ENCODE data around the gene ZNF750.

The ZNF750 gene

GRCh38 chr17:82805823-82806222, 34.0 kb downstream of the ZNF750 start:
- no peak overlapping the region for H3K4me3 ChIP-seq (replicated peaks; ENCODE audit: insufficient read depth, low read length)
- no peak for DNase-seq (ENCODE audit: low read depth in 1 of 2, low spot score in 1 of 2)
- H3K27me3 ChIP-seq (ENCODE audit: insufficient read depth, poor library complexity, severe bottlenecking) = no peaks in the 10 kb centered on the region
- TF ChIP-seq SPI1 (IDR thresholded peaks at IDR 0.05; ENCODE audit: borderline replicate concordance, low read depth) (no peak), POLR2AphosphoS5 (IDR thresholded peaks at IDR 0.05; ENCODE audit: low read depth) (no peak), REST (IDR thresholded peaks at IDR 0.05; ENCODE audit: insufficient replicate concordance, low read depth) (no peak), CTCF (IDR thresholded peaks at IDR 0.05; ENCODE audit: insufficient read depth, low read length) (no peak), GABPA (IDR thresholded peaks at IDR 0.05; ENCODE audit: low read depth) (no peak)
- no peak overlapping the region for H3K27ac ChIP-seq (replicated peaks)

GRCh38 chr17:82805254-82805653, 34.6 kb downstream of the ZNF750 start:
- no peak overlapping the region for H3K27ac ChIP-seq (replicated peaks)
- no peak for DNase-seq (ENCODE audit: low read depth in 1 of 2, low spot score in 1 of 2)
- no peak overlapping the region for H3K4me3 ChIP-seq (replicated peaks; ENCODE audit: insufficient read depth, low read length)
- H3K27me3 ChIP-seq (ENCODE audit: insufficient read depth, poor library complexity, severe bottlenecking) = no peaks in the 10 kb centered on the region
- no peak for TF ChIP-seq GABPA (IDR thresholded peaks at IDR 0.05; ENCODE audit: low read depth)
- TF ChIP-seq CTCF (IDR thresholded peaks at IDR 0.05; ENCODE audit: insufficient read depth, low read length) = no peak
- no peak for TF ChIP-seq SPI1 (IDR thresholded peaks at IDR 0.05; ENCODE audit: borderline replicate concordance, low read depth)
- no peak for TF ChIP-seq REST (IDR thresholded peaks at IDR 0.05; ENCODE audit: insufficient replicate concordance, low read depth)
- TF ChIP-seq POLR2AphosphoS5 (IDR thresholded peaks at IDR 0.05; ENCODE audit: low read depth) = no peak

- Histone ChIP-seq H3K27ac (replicated peaks) (no peak overlapping the region), H3K27me3 (ENCODE audit: insufficient read depth, poor library complexity, severe bottlenecking) (no peaks in the 10 kb centered on the region), H3K4me3 (replicated peaks; ENCODE audit: insufficient read depth, low read length) (no peak overlapping the region)
- no peak for DNase-seq (ENCODE audit: low read depth in 1 of 2, low spot score in 1 of 2)
- no peak for TF ChIP-seq POLR2AphosphoS5 (IDR thresholded peaks at IDR 0.05; ENCODE audit: low read depth)
- no peak for TF ChIP-seq GABPA (IDR thresholded peaks at IDR 0.05; ENCODE audit: low read depth)
- no peak for TF ChIP-seq CTCF (IDR thresholded peaks at IDR 0.05; ENCODE audit: insufficient read depth, low read length)
- TF ChIP-seq SPI1 (IDR thresholded peaks at IDR 0.05; ENCODE audit: borderline replicate concordance, low read depth) = no peak
- TF ChIP-seq REST (IDR thresholded peaks at IDR 0.05; ENCODE audit: insufficient replicate concordance, low read depth) = no peak
Observed at GRCh38 chr17:82804442-82805191, 35.2 kb downstream of the ZNF750 start.

Data from HL-60 (cell line).